Stimulated activated CD4-positive, alpha-beta T cell treated with anti-CD3 and anti-CD28 coated beads, TNF-alpha, amount 100 ng/mL, for 24 hours (primary cell): ENCODE measurements around the gene SAG.

ENCODE experiments used
- DNase-seq, 3 experiments: peaks; one replicate each; pipeline ENCODE4 v3.0.0-alpha.2; 2020; ENCODE audit warnings: low read depth in 3 of 3

Gene SAG

DNA sequence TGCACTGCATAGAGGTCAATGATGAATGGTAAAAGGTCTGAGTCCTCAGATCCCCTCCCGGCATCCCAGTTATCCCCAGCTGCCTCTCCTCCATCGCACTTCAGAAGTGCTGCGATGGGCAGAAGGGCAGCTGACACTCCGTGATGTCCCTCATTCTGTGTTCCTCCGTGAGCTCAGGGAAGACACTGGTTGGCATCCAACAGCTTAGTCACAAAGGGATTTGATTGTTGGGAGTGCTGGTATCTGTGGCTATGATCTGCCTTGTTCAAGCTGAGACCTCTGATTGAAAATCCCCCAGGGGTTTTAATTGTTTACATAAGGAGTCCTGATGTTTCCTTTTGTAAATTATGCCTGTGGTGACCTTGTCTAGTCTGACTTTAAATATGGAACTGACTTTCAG is 19.0 kb upstream of the SAG start:
- DNase-seq, result no peak

- no peak for DNase-seq
Measured at GRCh38 chr2:233289648-233290047, 18.0 kb upstream of the SAG start.

GRCh38 chr2:233290051-233290845 is 17.4 kb upstream of the SAG start:
- DNase-seq, result no peak

DNA sequence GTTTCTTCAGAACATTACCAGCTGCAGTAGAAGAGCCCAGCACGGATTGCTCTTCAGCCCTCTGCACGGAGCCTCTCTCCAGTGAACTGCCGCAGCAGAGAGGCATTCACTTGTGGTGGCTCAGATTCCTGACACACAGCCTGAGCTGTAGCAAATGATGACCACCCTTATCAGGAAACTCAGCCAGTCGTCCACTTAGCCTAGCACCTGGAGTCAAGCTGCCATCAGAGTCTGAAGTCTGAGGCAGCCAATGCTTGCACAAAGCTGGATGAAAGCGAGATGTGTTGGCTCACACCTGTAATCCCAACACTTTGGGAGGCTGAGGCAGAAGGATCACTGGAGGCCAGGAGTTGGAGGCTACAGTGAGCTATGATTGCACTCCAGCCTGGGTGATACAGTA is 11.7 kb upstream of the SAG start:
- no peak for DNase-seq

DNA sequence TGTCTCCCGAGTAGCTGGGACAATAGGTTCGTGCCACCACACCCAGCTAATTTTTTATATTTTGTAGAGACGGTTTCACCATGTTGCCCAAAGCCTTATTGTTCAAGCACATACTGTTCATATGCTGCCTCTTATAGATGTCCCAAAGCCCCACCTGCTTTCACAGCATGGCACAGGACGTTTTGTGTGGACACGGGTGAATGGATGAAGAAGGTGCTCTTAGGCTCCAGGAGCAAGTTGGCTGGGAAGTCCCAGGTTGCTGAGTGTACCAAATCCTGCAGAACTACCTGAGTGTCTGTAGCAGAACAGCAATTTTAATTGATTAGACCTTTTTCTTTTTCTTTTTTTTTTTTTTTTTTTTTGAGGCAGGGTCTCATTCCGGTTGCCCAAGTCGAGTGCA is 10.5 kb upstream of the SAG start:
- DNase-seq, result no peak

- DNase-seq, result no peak
Measured at GRCh38 chr2:233300401-233300800, 7.2 kb upstream of the SAG start.

DNA sequence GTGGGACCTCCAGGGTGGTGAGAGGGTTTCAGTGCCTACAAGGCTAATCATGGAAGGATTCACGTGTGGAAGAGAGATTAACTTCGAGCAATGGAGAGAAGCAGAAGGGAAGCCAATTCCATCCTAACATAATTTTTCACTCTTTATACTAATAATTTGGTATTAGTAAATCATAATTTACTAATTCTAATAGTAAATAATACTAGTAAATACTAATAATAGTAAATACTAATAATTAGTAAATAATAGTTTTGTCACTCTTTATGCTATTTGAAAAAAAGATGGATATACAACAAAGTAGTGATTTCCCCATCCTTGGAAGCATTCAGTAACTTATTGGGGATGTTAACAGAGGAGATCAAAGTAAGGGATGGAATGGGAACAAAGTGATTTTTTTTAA is 6.4 kb upstream of the SAG start:
- no peak for DNase-seq

DNA sequence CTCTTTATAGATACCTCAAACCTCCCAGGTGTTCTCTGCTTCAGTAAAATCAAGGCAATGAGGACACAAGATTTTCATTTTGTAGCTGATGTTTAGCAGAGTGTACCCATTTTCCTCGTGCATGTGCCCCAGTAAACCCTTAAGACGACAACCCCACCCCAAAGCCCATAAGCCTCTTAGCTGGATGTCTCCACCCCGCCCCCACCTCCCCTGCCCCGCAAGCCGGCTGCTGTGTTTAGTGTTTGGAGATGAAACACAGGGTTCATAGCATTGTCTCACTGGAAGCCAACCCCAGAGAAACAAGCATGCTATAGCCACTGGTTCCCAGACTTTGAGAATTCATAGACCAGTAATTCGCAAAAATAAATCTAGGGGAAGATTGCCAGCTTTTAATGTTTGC is 5.8 kb upstream of the SAG start:
- no peak for DNase-seq

DNA sequence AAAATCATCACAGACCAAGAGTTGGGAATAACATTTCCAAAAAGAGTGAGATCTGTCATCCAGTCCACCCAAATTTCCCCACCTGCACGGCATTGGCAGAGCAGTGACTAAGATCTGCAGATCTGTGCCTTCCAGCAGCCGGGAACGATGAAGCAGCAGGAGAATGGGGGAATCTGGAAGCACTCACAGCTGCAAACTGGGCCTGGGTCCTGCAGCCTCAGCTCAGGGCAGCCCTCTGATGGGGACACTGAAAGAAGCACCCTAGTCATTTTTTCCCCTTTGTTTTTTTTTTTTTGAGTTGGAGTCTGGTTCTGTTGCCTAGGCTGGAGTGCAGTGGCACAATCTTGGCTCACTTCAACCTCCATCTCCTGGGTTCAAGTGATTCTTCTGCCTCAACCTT is 4.4 kb upstream of the SAG start:
- no peak for DNase-seq

DNA sequence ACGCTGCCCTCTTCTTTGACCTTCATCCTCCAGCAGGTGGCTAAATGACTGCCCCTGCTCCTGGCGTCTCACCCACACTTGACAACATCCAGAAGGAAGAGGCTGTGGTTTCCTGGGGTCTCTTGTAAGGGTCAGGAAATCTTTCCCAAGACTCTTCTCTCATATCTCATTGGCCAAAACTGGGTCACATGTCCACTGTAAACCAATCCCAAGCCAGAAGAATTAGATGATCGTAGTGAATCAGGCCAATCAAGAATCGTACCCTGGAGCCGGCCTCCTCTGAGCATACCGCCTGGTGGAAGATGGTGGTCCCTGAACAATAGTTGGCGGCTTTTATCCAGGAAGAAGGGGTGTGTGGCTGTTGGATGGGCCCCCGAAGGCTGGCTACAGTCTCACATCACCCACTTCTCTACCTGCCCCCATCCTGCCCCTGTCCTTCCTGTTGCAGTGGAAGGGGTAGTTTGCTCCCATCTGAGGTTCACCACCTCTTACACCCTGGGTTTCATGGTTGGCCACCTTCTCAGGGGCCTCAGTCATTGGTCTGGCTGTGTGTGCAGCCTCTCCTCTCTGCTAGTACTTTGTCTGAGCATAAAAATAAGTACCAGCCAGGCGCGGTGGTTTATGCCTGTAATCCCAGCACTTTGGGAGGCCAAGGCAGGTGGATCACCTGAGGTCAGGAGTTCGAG is 3.8 kb downstream of the SAG start:
- no peak for DNase-seq

- DNase-seq, result no peak
Measured at GRCh38 chr2:233312874-233313273, 5.3 kb downstream of the SAG start.

DNA sequence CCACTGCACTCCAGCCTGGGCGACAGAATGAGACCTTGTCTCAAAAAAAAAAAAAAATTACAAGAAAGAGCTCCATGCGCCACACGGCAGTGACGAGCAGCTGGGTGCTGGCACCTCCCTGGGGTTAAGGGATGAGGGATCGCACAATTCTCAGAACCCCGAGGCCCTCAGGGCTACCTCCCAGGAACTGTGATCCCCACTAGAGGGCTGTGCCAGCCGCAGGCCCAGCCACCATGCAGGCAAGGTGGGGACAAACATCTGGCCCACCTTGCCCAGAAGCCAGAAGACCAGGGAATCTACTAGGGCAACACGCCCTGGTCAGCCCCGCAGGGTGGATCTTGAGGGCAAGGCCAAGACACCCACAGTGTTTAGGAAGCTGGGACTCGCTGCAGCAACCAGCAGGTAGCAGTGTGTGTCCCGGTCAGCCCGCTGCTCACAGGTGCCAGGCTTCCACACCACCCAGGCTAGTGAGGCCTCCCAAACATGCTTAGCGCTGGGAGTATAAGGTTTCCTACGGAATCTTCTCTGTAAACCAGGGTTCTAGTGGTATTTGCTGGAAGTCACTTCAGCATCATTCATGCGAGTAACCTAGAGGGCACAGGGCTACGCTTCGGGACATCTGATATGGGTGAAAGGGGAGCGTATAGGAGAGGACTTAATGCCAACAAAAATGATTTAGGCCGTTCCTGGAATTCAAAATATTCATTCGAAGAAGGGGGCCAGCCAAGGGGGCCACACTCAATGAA is 6.7 kb downstream of the SAG start:
- no peak for DNase-seq

DNA sequence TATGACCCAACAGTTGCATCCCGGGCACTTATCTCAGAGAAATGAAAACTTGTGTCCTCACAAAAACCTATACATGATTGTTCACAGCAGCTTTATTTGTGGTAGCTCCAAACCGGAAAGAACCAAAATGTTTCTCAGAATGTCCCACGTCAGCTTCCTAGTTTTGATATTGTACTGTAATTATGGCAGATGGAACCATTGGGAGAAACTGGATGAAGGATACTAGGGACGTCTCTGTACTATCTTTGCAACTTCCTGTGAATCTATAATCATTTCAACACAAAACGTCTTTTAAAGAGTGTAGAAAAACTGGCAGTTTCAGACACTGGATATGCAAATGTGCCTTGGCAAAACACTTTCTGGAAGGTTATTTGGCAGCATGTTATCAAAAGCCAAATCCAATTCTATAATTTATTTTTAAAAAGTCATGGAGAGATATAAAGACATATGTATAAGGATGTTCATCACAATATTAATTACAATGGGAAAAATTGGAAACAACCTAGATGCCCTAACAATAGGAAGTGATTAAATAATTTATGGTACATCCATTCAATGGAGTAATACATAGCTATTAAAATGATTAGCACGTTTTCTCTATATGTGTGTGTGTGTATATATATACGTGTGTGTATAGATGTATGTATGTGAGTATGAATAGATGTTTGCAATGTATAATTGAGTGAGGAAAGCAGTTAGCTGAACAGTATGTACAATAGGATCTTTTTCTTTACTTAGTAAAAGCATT is 9.8 kb downstream of the SAG start:
- DNase-seq, result no peak

GRCh38 chr2:233319256-233319655 is 11.6 kb downstream of the SAG start:
- no peak for DNase-seq

GRCh38 chr2:233320470-233320869 is 12.9 kb downstream of the SAG start:
- no peak for DNase-seq

DNA sequence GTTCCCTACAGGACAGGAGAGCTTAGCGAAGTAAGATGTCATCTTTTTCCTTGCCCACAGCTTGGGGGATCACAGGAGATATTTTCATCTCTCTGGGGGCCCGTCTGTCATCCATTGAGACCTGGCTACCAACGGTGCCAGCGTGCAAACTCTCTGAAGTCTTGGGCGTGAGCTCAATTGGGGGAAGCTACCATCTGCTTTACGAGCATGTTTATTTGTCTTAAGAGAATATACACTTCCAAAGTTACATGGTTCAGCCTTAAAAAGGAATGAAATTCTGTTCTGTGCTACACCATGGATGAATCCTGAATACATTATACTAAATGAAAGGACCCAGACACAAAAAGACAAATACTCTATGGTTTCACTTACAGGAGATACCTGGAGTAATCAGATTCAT is 13.6 kb downstream of the SAG start:
- no peak for DNase-seq

DNA sequence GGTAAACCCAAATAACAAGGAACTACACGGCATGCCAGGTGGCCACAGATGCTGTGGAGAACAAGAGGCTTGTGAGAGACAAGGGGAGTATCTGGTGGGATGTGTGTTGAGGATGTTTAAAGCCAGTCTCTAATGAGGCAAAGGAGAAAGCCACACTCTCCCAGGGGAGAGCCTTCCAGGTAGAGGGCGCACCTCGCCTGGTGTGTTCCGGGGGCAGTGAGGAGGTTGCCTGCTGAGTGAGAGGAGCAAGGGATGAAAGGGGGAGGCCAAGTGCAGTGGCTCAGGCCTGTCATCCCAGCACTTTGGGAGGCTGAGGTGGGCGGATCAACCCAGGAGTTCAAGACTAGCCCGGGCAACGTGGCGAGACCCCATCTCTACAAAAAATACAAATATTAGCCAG is 16.2 kb downstream of the SAG start:
- no peak for DNase-seq

DNA sequence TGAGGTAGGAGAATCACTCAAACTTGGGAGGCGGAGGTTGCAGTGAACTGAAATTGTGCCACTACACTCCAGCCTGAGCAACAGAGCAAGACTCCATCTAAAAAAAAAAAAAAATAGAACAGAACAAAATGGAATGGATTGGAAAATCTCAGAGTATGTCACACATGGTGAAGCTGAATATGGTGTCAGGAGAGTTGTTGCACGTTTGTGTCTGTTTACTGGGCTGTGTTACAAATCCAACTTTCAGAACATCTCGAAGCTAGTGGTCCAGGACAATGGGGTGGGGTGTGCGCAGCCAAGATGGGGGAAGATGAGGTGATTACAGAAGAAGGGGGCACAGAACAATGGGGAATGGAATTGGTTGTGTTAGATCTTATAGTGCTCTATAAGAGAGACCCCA is 17.6 kb downstream of the SAG start:
- no peak for DNase-seq

DNA sequence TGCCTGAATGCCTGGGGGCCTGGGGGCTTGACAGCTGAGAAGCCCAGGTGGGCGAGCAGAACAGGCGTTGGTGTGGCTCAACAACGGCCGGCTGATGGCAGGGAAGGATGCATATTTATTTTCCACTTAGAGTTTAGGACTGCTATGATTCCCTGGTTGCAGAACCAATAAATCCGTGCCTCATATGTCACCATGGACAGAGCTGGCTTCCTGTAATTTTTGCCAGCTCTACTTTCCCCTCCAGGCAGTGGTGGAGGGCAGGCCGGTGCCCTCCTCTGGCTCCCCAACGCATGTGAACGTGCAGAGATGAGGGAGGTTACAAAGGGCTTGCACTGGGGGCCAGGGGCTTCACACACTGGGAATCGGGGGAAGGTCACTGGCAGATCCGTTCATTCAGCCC is 18.2 kb downstream of the SAG start:
- DNase-seq, result no peak

- no peak for DNase-seq
Measured at GRCh38 chr2:233326500-233326899, 18.9 kb downstream of the SAG start.

DNA sequence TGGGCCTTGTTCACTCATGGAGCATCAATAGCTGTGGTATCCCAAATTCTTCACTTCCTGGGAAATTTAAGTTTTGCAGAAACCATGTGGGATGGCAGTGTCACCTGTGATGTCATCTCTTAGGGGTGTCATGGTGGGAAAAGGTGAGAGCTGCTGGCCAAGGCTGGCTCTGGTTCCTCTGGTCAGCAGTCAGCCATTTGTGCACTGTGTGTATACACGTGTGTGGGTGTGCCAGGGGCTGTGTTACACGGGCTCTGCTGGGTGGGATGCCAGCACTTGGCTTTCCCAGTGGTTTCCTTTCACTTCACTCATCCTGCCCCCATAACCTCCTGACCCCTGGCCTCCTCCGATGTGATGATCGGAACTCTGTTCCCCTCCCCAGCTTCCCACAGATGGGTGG is 21.3 kb downstream of the SAG start:
- no peak for DNase-seq

DNA sequence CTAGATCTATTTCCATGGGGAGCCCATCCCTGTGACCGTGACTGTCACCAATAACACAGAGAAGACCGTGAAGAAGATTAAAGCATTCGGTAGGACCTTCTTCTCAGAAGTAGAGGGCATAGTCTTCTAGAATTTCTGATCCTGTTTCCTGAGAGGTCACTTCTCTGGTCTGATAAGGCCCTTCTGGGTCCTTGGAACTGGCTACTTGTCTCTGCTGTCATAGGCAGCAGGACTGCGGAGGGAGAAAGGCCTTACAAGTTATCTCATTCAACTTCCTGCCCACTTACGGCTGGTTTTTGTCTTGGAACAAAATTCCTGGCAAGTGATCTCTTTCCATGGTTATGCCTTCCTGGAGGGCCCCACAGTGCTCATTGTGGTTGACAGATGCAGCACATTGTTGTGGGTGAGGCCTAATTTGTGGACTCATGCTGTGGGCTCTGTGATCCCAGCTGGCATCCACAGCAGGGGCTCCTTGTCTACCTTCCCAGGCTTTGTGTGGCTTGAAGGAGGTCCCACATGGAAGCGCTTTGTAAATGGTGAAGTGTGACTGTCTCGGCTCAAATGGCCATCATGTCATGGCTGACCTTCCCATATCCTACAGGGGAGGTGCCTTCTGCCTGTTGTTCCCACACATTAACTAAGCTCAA is 22.0 kb downstream of the SAG start:
- no peak for DNase-seq
